Esophagus muscularis mucosa (tissue), 4 donors: Measurements from ENCODE around the gene NSD1.

Experiments
- EP300 ChIP-seq: sonication (generic); formaldehyde crosslinking; IDR thresholded peaks from one replicate; pipeline ENCODE4 v1.6.1; 2017; ENCODE audit warnings: antibody characterized with exemption
- POLR2A ChIP-seq: fragments of 450-650 bp; IDR thresholded peaks from one replicate; pipeline ENCODE4 v1.6.1; 2017; ENCODE audit warnings: antibody characterized with exemption, moderate library complexity, mild to moderate bottlenecking, low read depth
- POLR2AphosphoS5 ChIP-seq, 2 donors: sonication (generic); formaldehyde crosslinking; IDR thresholded peaks; one replicate each; pipeline ENCODE4 v1.6.1; 2017; ENCODE audit warnings: antibody characterized with exemption in 2 of 2
- TF ChIP-seq, protein P1 (sequence below), 3 experiments: fragments of 200-600 bp in 2 of 3; fragments of 450-650 bp in 1 of 3; sonication (generic) in 2 of 3; IDR thresholded peaks; one replicate each; pipeline ENCODE4 v1.5.1; 2017 to 2019; ENCODE audit warnings: antibody characterized with exemption in 3 of 3, mild to moderate bottlenecking in 2 of 3, moderate library complexity in 1 of 3

DNA sequence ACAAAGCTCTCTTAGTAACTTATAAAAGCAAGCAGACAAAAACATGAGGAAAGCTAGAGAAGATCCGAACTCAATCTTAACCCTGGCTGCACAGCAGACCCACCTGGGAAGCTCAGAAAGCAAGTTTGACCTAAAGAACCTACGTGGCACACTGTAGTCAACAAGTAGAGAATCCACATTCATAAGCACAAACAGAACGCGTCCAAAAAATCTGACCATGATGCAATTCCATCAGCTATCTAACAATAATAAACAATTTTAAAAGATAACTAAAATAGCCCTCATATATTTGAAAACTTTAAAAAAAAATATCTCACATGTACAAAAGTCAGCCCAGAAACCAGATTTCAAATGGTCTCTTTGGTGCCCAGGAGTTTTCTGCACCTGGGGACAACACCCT, 213.2 kb downstream of the NSD1 start:
- TF ChIP-seq, protein P1, sequence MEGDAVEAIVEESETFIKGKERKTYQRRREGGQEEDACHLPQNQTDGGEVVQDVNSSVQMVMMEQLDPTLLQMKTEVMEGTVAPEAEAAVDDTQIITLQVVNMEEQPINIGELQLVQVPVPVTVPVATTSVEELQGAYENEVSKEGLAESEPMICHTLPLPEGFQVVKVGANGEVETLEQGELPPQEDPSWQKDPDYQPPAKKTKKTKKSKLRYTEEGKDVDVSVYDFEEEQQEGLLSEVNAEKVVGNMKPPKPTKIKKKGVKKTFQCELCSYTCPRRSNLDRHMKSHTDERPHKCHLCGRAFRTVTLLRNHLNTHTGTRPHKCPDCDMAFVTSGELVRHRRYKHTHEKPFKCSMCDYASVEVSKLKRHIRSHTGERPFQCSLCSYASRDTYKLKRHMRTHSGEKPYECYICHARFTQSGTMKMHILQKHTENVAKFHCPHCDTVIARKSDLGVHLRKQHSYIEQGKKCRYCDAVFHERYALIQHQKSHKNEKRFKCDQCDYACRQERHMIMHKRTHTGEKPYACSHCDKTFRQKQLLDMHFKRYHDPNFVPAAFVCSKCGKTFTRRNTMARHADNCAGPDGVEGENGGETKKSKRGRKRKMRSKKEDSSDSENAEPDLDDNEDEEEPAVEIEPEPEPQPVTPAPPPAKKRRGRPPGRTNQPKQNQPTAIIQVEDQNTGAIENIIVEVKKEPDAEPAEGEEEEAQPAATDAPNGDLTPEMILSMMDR (IDR thresholded peaks at IDR 0.05), result no peak
- TF ChIP-seq POLR2A, result no peak
- TF ChIP-seq POLR2AphosphoS5 (IDR thresholded peaks at IDR 0.05), result no peak
- TF ChIP-seq EP300, result no peak
